OCI-LY1 (cell line): ENCODE data around the gene AHCY.

Experiments
- H2AFZ ChIP-seq: fragments of 200-600 bp; sonication (generic), shearing (Covaris generic); 2 replicates; pipeline ENCODE4 v1.6.0; 2014; ENCODE audit warnings: antibody characterized with exemption, mild to moderate bottlenecking, low read length
- H3F3A ChIP-seq: fragments of 200-600 bp; sonication (generic), shearing (Covaris generic); 2 replicates; pipeline ENCODE4 v1.6.0; 2014; ENCODE audit warnings: mild to moderate bottlenecking, antibody characterized with exemption, low read length, moderate library complexity; ENCODE audit not compliant: insufficient read depth
- H3K27ac ChIP-seq: fragments of 200-600 bp; sonication (generic); 2 replicates; pipeline ENCODE4 v1.5.1; 2014; ENCODE audit warnings: low read length, mixed run types, mild to moderate bottlenecking, low read depth; ENCODE audit not compliant: poor library complexity, severe bottlenecking
- H3K27me3 ChIP-seq: fragments of 200-600 bp; sonication (generic); 2 replicates; pipeline ENCODE4 v1.6.0; 2014; ENCODE audit warnings: antibody characterized with exemption, mild to moderate bottlenecking, low read length, moderate library complexity; ENCODE audit not compliant: insufficient read depth
- H3K36me3 ChIP-seq: fragments of 200-600 bp; sonication (generic); 2 replicates; pipeline ENCODE4 v1.6.1; 2014; ENCODE audit warnings: mild to moderate bottlenecking, antibody characterized with exemption, low read length, moderate library complexity, mixed read lengths; ENCODE audit not compliant: insufficient read depth
- H3K4me1 ChIP-seq: fragments of 200-600 bp; sonication (generic); 2 replicates; pipeline ENCODE4 v1.5.1; 2014; ENCODE audit warnings: mild to moderate bottlenecking, low read length, moderate library complexity; ENCODE audit not compliant: insufficient read depth, severe bottlenecking
- H3K4me2 ChIP-seq: fragments of 200-600 bp; sonication (generic), shearing (Covaris generic); 2 replicates; pipeline ENCODE4 v1.6.1; 2014; ENCODE audit warnings: low read length
- H3K4me3 ChIP-seq: fragments of 200-600 bp; sonication (generic); 2 replicates; pipeline ENCODE4 v1.5.1; 2014; ENCODE audit warnings: low read length, low read depth, mild to moderate bottlenecking, mixed read lengths; ENCODE audit not compliant: poor library complexity, severe bottlenecking
- H3K79me2 ChIP-seq: fragments of 200-600 bp; shearing (Covaris generic); 2 replicates; pipeline ENCODE4 v1.6.1; 2016; ENCODE audit warnings: mixed run types, low read length, mixed read lengths; ENCODE audit not compliant: insufficient read depth
- H3K9ac ChIP-seq: fragments of 200-600 bp; sonication (generic), shearing (Covaris generic); 2 replicates; pipeline ENCODE4 v1.6.1; 2014; ENCODE audit warnings: mild to moderate bottlenecking, low read length, mixed read lengths
- H3K9me2 ChIP-seq: fragments of 200-600 bp; sonication (generic), shearing (Covaris generic); 2 replicates; pipeline ENCODE4 v1.6.1; 2014; ENCODE audit warnings: low read depth, mild to moderate bottlenecking, low read length, mixed read lengths
- H3K9me3 ChIP-seq: fragments of 200-600 bp; shearing (Covaris generic); 2 replicates; pipeline ENCODE4 v1.6.1; 2014; ENCODE audit warnings: low read length, mixed read lengths
- H4K20me1 ChIP-seq: fragments of 200-600 bp; sonication (generic), shearing (Covaris generic); 2 replicates; pipeline ENCODE4 v1.6.0; 2016; ENCODE audit warnings: mild to moderate bottlenecking, low read length; ENCODE audit not compliant: insufficient read depth
- EZH2 ChIP-seq: fragments of 200-600 bp; sonication (generic), shearing (Covaris generic); IDR thresholded peaks from 2 replicates; pipeline ENCODE4 v1.8.0; 2017; ENCODE audit warnings: borderline replicate concordance, mixed run types, mild to moderate bottlenecking, antibody characterized with exemption, low read length, moderate library complexity, mixed read lengths
- TF ChIP-seq, protein P1 (sequence below): fragments of 200-600 bp; sonication (generic), shearing (Covaris generic); IDR thresholded peaks from 2 replicates; pipeline ENCODE4 v1.5.1; 2017; ENCODE audit warnings: mild to moderate bottlenecking, antibody characterized with exemption, low read length, moderate library complexity, mixed read lengths

Gene AHCY

DNA sequence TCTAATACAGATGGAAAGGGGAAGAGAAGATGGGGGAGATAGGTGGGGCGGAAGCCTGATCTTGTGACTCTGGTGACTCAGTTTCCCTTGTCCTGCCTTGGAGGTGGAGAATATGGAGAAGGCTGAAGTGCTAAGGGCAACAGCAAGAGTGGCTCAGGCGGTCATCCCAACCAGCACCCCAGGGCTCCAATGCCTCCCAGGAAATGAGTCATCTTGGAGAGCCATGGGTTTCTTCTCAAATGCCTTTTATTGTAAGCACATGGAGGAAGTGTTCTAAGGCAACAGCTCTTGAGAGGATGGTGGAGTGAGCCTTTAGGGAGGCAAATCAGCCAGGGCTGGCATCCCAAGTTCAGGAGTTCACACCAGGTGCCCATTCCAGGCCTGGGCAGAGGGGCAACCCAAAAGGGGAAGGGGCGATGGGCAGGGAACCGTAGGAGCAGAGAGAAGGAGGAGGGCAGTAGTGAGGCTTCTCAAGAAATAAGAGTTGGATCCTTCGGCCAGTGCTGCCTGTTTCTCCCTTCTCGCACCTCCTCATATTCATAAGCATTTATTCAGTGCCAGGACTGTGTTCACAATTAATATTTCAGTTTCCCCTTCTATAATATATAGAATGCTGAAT lies 13.2 kb upstream of the AHCY start:
- Histone ChIP-seq H3K27ac (no peak overlapping the region), H3K36me3 (no peaks in the 10 kb centered on the region), H3K4me2 (no peak overlapping the region), H3K9me2 (no peaks in the 10 kb centered on the region), H3K4me3 (no peak overlapping the region), H3K9me3 (no peaks in the 10 kb centered on the region), H3F3A (no peaks in the 10 kb centered on the region), H3K4me1 (peaks cover 13% of the 10 kb centered on the region), H3K9ac (no peak overlapping the region), H2AFZ (no peak overlapping the region), H4K20me1 (no peaks in the 10 kb centered on the region), H3K27me3 (no peaks in the 10 kb centered on the region), H3K79me2 (no peaks in the 10 kb centered on the region)
- TF ChIP-seq EZH2: no peak
- TF ChIP-seq, protein P1, sequence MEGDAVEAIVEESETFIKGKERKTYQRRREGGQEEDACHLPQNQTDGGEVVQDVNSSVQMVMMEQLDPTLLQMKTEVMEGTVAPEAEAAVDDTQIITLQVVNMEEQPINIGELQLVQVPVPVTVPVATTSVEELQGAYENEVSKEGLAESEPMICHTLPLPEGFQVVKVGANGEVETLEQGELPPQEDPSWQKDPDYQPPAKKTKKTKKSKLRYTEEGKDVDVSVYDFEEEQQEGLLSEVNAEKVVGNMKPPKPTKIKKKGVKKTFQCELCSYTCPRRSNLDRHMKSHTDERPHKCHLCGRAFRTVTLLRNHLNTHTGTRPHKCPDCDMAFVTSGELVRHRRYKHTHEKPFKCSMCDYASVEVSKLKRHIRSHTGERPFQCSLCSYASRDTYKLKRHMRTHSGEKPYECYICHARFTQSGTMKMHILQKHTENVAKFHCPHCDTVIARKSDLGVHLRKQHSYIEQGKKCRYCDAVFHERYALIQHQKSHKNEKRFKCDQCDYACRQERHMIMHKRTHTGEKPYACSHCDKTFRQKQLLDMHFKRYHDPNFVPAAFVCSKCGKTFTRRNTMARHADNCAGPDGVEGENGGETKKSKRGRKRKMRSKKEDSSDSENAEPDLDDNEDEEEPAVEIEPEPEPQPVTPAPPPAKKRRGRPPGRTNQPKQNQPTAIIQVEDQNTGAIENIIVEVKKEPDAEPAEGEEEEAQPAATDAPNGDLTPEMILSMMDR: no peak

DNA sequence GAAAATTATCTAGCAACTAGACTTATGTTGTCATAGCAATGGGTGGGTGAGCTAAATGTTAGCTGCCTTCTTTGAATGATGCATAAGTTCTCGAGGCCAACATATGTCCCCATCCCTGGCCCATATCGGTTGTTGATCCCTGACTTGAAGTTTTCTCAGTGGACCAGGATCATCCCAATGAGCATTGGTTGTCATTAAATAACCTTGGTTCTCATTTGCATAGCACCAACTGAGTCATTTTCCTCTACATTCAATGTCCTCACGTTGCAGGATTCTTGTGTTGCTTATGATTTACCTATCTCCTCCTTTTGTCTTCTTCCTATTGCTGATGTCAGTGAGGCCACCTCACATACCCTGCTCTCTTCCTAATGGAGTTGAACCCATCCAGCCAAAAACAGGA lies 12.1 kb upstream of the AHCY start:
- no peaks in the 10 kb centered on the region for H3K79me2 ChIP-seq
- H3K36me3 ChIP-seq: no peaks in the 10 kb centered on the region
- no peak overlapping the region for H3K27ac ChIP-seq
- no peak overlapping the region for H2AFZ ChIP-seq
- no peaks in the 10 kb centered on the region for H3K27me3 ChIP-seq
- TF ChIP-seq EZH2: no peak
- TF ChIP-seq, protein P1: no peak
- H3F3A ChIP-seq: no peaks in the 10 kb centered on the region
- no peaks in the 10 kb centered on the region for H3K9me2 ChIP-seq
- no peak overlapping the region for H3K4me3 ChIP-seq
- no peaks in the 10 kb centered on the region for H3K9me3 ChIP-seq
- no peak overlapping the region for H3K9ac ChIP-seq
- peaks cover 16% of the 10 kb centered on the region for H3K4me1 ChIP-seq
- no peaks in the 10 kb centered on the region for H4K20me1 ChIP-seq
- no peak overlapping the region for H3K4me2 ChIP-seq

DNA sequence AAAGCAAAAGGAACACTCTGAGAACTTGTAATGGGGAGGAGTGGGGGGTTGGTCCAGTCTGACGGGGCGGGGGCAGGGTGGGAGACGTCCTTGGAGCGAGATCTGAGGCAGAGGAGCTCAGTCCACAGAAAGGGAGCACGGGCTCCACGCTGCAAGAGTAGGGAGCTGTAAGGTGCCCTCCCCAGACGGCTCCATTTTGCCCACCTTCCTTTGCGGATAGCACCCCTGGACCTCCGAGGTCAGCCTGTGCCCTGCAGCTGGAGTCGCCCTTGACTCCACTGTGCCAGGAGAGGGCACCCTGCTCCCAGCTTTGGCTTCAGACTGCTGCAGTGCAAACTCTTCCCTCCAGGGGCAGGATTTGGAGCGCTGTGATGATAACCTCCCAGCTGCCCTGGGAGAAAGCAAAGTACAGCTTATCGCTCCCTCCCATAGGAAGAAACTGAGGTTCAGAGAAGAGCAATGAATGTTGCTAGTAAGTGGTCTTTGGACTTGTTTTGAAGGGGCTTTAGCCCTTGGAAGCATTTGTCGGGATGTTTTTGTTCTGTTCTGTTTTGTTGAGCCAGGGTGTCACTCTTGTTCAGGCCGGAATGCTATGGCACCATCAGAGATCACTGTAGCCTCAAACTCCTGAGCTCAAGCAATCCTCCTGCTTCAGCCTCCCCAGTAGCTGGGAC lies 9.5 kb upstream of the AHCY start:
- no peaks in the 10 kb centered on the region for H3K9me2 ChIP-seq
- no peaks in the 10 kb centered on the region for H3K79me2 ChIP-seq
- no peak overlapping the region for H2AFZ ChIP-seq
- TF ChIP-seq, protein P1: peak; percentile 100
- TF ChIP-seq EZH2: no peak
- H3K9me3 ChIP-seq: no peaks in the 10 kb centered on the region
- no peaks in the 10 kb centered on the region for H4K20me1 ChIP-seq
- H3F3A ChIP-seq: no peaks in the 10 kb centered on the region
- peak overlapping the region; percentile 7 for H3K4me2 ChIP-seq
- no peak overlapping the region for H3K4me3 ChIP-seq
- no peaks in the 10 kb centered on the region for H3K36me3 ChIP-seq
- H3K27me3 ChIP-seq: no peaks in the 10 kb centered on the region
- H3K9ac ChIP-seq: no peak overlapping the region
- H3K4me1 ChIP-seq: peaks cover 16% of the 10 kb centered on the region
- H3K27ac ChIP-seq: no peak overlapping the region
